Uterus (tissue), 2 donors: ENCODE results near the gene LTV1.

Experiments
- CTCF ChIP-seq, 4 experiments: fragments of 200-600 bp in 2 of 4; fragments of 450-650 bp in 2 of 4; sonication (generic) in 2 of 4; IDR thresholded peaks; one replicate each; pipeline ENCODE4 v1.5.1; 2016 to 2019; ENCODE audit warnings: antibody characterized with exemption in 4 of 4, mild to moderate bottlenecking in 2 of 4, moderate library complexity in 1 of 4
- POLR2A ChIP-seq, 2 donors: fragments of 450-650 bp; IDR thresholded peaks; one replicate each; pipeline ENCODE4 v1.6.1; 2016; ENCODE audit warnings: antibody characterized with exemption in 2 of 2, mild to moderate bottlenecking in 1 of 2, moderate library complexity in 1 of 2

GRCh38 chr6:143802833-143803565, 40.1 kb upstream of the LTV1 start:
- TF ChIP-seq CTCF (IDR thresholded peaks at IDR 0.05) (no peak), POLR2A (IDR thresholded peaks at IDR 0.05) (no peak)
